MM.1S (cell line): ENCODE results near the gene NEK6.

Source experiments
- EZH2 ChIP-seq: fragments of 300-600 bp; sonication (generic); optimal IDR thresholded peaks from 2 replicates; pipeline ENCODE3; 2017; ENCODE audit warnings: low read depth, mild to moderate bottlenecking, antibody characterized with exemption, low read length, mixed read lengths
- EZH2phosphoT487 ChIP-seq: fragments of 300-600 bp; sonication (generic); IDR thresholded peaks from 2 replicates; pipeline ENCODE4 v1.6.1; 2018; ENCODE audit warnings: antibody characterized with exemption, low read length
- TF ChIP-seq, protein P1 (sequence below): fragments of 300-600 bp; sonication (generic); IDR thresholded peaks from 2 replicates; pipeline ENCODE4 v1.5.1; 2016; ENCODE audit warnings: antibody characterized with exemption, low read length, mixed read lengths

DNA sequence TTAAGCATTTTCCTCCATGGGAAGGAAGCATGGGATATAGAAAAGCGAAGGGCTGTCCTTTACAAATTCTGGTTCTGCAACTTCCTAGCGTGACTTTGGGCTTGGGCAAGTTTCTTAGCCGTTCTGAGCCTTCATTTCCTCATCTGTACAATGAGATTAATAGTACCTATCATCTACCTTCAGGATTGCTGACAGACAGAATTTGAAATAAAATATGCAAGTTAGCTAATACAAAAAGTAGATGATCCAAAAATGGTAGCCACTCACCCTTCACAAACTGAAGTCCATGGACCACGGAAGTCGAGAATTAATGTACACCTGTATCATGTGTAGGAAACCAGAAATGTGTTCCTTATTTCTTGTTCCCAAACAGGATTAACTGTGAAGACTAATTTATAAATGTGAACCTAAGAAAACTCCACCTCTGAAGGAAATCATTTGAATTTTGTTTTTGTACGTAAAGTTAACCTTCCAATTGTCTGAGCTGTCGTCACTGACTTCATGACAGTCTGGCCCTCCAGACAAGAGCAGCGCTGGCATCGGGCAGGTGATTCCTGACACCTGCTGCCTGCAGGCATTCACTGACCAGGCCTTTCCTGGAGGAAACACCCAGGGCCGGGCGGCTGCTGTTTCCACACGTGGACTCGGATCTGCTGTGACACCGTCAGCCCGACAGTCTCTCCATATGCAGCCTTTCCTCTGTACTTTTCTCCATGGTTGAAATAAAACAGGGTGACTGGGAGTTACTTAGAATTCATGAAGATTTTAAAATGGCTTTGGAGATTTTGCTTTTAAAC, 94.1 kb downstream of the NEK6 start:
- TF ChIP-seq, protein P1, sequence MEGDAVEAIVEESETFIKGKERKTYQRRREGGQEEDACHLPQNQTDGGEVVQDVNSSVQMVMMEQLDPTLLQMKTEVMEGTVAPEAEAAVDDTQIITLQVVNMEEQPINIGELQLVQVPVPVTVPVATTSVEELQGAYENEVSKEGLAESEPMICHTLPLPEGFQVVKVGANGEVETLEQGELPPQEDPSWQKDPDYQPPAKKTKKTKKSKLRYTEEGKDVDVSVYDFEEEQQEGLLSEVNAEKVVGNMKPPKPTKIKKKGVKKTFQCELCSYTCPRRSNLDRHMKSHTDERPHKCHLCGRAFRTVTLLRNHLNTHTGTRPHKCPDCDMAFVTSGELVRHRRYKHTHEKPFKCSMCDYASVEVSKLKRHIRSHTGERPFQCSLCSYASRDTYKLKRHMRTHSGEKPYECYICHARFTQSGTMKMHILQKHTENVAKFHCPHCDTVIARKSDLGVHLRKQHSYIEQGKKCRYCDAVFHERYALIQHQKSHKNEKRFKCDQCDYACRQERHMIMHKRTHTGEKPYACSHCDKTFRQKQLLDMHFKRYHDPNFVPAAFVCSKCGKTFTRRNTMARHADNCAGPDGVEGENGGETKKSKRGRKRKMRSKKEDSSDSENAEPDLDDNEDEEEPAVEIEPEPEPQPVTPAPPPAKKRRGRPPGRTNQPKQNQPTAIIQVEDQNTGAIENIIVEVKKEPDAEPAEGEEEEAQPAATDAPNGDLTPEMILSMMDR = no peak
- no peak for TF ChIP-seq EZH2
- no peak for TF ChIP-seq EZH2phosphoT487
